ENCODE data around the gene GMPPA. TPM values are rescaled to one million over a fixed set of nuclear protein-coding genes. Genes with fewer than 3 reads are reported as not detected.
A peak's percentile ranks its signal among the peaks of the same experiment; 100 is the strongest.

Gene GMPPA
- total RNA-seq, 1 donor = 32.0 TPM

DNA sequence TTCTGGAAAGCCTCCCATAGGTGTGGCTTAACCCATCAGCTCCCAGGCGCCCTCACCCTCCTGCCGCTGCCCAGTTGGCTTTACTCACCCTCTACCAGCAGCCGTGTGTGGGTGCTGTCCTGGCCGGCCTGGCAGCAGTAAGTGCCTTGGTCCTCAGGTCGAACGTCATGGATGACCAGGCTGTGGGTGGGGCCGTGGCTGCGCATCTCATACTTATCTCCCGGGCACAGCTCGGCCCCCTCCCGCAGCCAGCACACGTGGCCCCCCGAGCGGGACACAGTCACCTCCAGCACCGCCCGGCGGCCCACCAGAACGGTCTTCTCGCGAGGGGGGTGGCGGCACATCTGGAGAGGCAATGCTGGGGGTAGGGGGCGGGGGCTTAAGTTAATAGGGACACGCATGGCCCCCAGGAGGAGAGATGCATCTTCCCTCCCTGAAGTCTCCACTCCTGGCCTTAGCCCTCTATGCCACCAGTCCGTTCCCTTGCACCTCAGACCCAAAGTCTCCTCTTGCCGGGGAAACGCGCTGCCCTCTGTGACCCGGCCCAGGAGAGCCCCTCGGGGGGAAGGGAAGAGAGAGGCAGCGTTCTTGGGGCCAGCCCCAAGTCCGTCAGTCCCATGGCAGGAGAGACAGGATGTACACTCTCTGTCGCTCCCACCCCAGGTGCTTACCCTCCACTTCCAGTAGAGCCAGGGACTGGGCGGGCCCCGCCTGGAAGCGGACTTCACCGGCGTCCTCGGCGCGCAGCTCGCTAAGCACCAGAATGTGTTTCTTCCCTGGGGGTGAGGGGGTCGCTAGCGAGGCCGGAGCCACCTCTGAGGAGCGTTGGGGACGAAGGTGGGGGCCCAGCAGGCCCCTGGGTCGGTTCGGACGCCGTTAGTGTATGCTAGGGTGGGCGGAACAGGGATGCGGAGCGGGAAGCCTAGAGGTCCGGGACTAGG is 53.0 kb downstream of the GMPPA start:
- no peak for DNase-seq (ENCODE audit: low read depth in 2 of 3, low spot score in 2 of 3)

DNA sequence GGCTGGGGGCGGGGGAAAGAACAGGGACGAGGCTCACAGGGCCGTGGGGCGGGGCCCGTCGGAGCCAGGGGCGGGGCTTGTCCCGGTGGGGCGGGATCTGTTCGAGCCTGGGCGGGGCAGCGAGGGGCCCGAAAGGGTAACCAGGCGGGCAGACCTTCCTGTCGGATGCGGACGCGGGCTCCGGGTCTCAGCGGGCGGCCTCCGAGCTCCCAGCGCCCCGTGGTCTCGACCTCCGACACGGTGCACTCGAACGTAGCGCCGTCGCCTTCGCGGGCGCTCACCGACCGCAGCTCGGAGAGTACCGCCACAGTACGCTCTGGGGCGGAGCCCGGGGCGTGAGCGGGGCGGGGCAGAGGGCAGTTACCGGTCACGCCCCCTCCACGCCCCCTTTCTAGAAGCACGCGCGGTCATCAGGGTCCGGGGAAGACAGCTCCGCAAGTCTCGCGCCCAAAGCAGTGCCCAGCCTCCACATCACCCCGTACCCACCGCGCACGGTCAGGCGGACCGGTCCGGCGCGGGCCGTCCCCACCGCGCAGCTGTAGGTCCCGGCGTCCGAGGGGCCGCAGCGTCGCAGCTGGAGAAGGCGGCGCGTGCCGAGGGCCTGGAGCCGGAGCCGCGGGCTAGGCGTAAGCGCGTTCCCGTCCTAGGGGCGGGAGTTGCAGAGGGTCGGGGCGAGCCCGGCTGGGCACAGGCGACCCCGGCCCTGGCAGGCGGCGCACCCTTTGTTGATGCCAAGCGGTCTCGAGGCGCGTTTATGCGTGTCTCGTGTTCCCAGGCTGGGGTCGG is 53.9 kb downstream of the GMPPA start:
- peak; percentile 65 to 86 (median 82) for DNase-seq (ENCODE audit: low read depth in 2 of 3, low spot score in 2 of 3)

DNA sequence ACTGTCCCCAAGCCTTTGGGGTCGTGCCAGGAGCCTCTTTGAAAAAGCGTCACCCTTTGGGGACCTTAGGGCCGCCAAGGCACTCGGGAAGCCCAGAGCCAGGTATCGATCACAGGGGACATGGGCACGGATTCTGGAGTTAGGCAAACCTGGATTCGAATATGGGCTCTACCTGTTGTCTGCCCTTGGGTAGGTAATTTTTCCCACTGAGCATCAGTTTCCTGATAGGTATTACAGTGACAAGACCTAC is 54.4 kb downstream of the GMPPA start:
- no peak for DNase-seq (ENCODE audit: low read depth in 2 of 3, low spot score in 2 of 3)

DNA sequence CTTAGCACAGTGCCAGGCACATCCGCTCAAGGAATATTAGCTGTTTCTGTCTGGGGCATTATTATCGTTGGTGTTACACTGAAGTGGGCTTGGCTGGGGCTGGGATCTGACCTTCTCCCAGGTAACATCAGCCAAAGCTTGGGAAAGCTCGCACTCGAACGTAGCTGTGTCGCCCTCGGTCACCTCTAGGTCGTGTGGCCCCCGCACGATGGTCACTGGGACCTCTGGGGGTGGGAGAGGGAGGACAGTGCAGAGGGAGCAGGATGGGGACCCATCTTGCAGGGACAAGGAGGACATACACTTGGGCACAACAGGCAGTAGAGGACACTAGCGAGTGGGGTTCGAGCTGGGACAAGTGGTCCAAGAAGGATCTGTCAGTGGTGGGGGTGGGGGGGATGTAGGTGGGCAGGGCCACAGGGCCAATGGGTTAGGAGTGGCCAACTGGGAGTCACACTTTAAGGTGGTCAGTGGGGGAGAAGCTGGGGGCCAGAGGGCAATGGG is 54.8 kb downstream of the GMPPA start:
- no peak for DNase-seq (ENCODE audit: low read depth in 2 of 3, low spot score in 2 of 3)

GRCh38 chr2:219554350-219554749 is 55.7 kb downstream of the GMPPA start:
- DNase-seq (ENCODE audit: low read depth in 2 of 3, low spot score in 2 of 3) = no peak

- no peak for DNase-seq (ENCODE audit: low read depth in 2 of 3, low spot score in 2 of 3)
Observed at GRCh38 chr2:219555956-219556355, 57.3 kb downstream of the GMPPA start.

DNA sequence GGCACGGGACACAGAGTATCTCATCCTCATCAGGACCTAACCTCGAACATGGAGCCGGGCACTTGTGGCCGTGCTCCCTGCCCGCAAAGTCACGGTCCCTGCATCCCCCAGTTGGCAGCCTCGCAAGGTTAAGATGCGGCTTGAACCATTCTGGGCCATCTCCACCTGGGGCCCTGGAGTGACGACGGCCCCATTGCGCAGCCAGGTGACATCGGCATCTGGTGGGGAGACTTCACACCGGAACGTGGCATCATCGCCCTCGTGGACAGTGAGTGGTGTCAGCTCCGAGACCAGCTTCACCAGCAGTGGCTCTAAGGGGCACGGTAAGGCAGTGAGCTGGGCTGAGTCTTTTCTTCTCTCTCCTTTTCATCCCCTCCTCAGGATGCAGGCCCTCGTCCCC is 57.7 kb downstream of the GMPPA start:
- no peak for DNase-seq (ENCODE audit: low read depth in 2 of 3, low spot score in 2 of 3)

Small RNAs within 50 kb of the gene (small RNA-seq; reads per million reads assigned to genes)
- gene MIR3132 = not detected

Other genes with a start within 250 kb of the GMPPA start
- gene TUBA4B, start 245.6 kb upstream of the GMPPA start, total RNA-seq = not detected
- gene TUBA4A, start 245.0 kb upstream of the GMPPA start, total RNA-seq = 22.9 TPM
- 24.8 TPM for gene DNAJB2, start 219.5 kb upstream of the GMPPA start, total RNA-seq
- gene PTPRN, start 189.5 kb upstream of the GMPPA start, total RNA-seq = under 0.01 TPM
- not detected for gene RESP18, start 166.1 kb upstream of the GMPPA start, total RNA-seq
- gene DNPEP, start 111.0 kb upstream of the GMPPA start, total RNA-seq = 118 TPM
- gene DES, start 80.5 kb upstream of the GMPPA start, total RNA-seq = not detected
- 0.81 TPM for gene SPEG, start 64.0 kb upstream of the GMPPA start, total RNA-seq
- gene ASIC4, start 15.6 kb downstream of the GMPPA start, total RNA-seq = 0.27 TPM
- 10.2 TPM for gene CHPF, start 44.9 kb downstream of the GMPPA start, total RNA-seq
- 0.54 TPM for gene TMEM198, start 45.1 kb downstream of the GMPPA start, total RNA-seq
- 114 TPM for gene OBSL1, start 72.6 kb downstream of the GMPPA start, total RNA-seq
- 0.27 TPM for gene INHA, start 73.4 kb downstream of the GMPPA start, total RNA-seq
- 30.2 TPM for gene STK11IP, start 99.0 kb downstream of the GMPPA start, total RNA-seq
- gene SLC4A3, start 128.7 kb downstream of the GMPPA start, total RNA-seq = under 0.01 TPM

Measured in hematopoietic multipotent progenitor cell (in vitro differentiated cells).